Mammary epithelial cell (primary cell): ENCODE results near the gene TRIM66.

Source experiments
- EZH2 ChIP-seq: IDR thresholded peaks from 2 replicates; pipeline ENCODE4 v1.6.1; 2012; ENCODE audit warnings: low read length, inconsistent platforms, borderline replicate concordance
- TF ChIP-seq, protein P1 (sequence below), 2 donors: IDR thresholded peaks in 1 of 2; conservative IDR thresholded peaks in 1 of 2; 2 replicates each; pipeline ENCODE4 v1.5.1; 2011 to 2012; ENCODE audit warnings: inconsistent platforms in 2 of 2, low read length in 2 of 2, mild to moderate bottlenecking in 2 of 2, control low read depth in 1 of 2, low read depth in 1 of 2; ENCODE audit not compliant: insufficient read depth in 1 of 2; ENCODE audit errors: extremely low read depth in 1 of 2

DNA sequence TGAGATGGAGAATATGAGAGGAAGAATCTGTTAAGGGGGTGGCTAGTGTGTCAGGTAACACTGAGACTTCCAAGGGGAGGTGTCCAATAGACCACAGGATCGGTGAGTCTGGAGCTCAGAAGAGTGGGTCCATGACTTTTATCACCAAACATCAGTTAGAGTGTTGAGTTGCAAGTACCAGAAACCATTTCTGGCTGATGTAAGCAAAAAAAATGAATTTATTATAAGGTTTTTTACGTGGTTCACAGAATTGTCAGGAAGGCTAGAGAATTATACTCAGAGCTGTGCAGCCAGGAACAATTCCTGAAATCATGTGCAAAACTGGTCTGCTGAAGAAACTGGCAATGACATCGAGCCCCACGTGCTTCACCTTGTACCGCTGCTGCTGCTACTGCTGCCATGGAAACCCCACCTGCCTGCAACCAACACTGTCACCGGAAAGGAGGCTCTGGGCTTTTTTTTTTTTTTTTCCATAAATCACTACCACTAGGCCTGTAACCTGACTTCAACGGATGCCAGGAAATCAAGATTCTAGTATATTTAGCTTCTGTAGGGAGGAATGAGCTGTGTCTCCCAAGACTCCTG lies 71.8 kb downstream of the TRIM66 start:
- TF ChIP-seq, protein P1, sequence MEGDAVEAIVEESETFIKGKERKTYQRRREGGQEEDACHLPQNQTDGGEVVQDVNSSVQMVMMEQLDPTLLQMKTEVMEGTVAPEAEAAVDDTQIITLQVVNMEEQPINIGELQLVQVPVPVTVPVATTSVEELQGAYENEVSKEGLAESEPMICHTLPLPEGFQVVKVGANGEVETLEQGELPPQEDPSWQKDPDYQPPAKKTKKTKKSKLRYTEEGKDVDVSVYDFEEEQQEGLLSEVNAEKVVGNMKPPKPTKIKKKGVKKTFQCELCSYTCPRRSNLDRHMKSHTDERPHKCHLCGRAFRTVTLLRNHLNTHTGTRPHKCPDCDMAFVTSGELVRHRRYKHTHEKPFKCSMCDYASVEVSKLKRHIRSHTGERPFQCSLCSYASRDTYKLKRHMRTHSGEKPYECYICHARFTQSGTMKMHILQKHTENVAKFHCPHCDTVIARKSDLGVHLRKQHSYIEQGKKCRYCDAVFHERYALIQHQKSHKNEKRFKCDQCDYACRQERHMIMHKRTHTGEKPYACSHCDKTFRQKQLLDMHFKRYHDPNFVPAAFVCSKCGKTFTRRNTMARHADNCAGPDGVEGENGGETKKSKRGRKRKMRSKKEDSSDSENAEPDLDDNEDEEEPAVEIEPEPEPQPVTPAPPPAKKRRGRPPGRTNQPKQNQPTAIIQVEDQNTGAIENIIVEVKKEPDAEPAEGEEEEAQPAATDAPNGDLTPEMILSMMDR (conservative IDR thresholded peaks at IDR 0.05 in 1 of 2, IDR thresholded peaks at IDR 0.05 in 1 of 2; ENCODE audit: extremely low read depth in 1 of 2, insufficient read depth in 1 of 2, low read depth in 1 of 2, low read length in 2 of 2) = no peak
- no peak for TF ChIP-seq EZH2
